ENCODE data around the gene SHISA6. TPM values are rescaled to one million over a fixed set of nuclear protein-coding genes. Genes with fewer than 3 reads are reported as not detected.

Gene SHISA6
- total RNA-seq, 1 experiment from 2014 or later: 2.9 TPM

GRCh38 chr17:11353601-11354000 is 112.6 kb downstream of the SHISA6 start:
- Histone ChIP-seq H2BK12ac (ENCODE audit: insufficient read length, low read depth, low read length) (no peak overlapping the region), H4K20me1 (ENCODE audit: control insufficient read depth, insufficient read depth, insufficient read length) (no peaks in the 10 kb centered on the region), H3K14ac (ENCODE audit: insufficient read depth, low read length) (no peak overlapping the region), H4K8ac (replicated peaks; ENCODE audit: insufficient read length, low read depth, low read length) (no peak overlapping the region), H3K23me2 (ENCODE audit: insufficient read length, low read depth, low read length, poor library complexity, severe bottlenecking) (no peaks in the 10 kb centered on the region), H3K4me2 (ENCODE audit: insufficient read depth, insufficient read length, low read length) (no peak overlapping the region), H2BK15ac (ENCODE audit: low read depth, low read length) (no peak overlapping the region), H3K27me3 (ENCODE audit: insufficient read depth, low read length) (no peaks in the 10 kb centered on the region), H3K27ac (ENCODE audit: insufficient read length, low read depth, low read length) (no peak overlapping the region), H4K5ac (ENCODE audit: insufficient read length, low read depth, low read length) (no peak overlapping the region), H2BK20ac (ENCODE audit: low read depth, low read length, poor library complexity, severe bottlenecking) (no peak overlapping the region), H4K91ac (ENCODE audit: insufficient read length, low read depth, low read length) (no peak overlapping the region), H3K9ac (ENCODE audit: extremely low read depth, insufficient read length, low read length) (no peak overlapping the region), H3K4me1 (ENCODE audit: insufficient read depth, low read length) (no peaks in the 10 kb centered on the region), H2AK5ac (ENCODE audit: insufficient read length, low read length) (no peak overlapping the region), H3K4ac (ENCODE audit: low read depth, low read length) (no peak overlapping the region), H2AFZ (ENCODE audit: low read length) (no peak overlapping the region), H3T11ph (ENCODE audit: low read length) (no peak overlapping the region), H2BK5ac (ENCODE audit: insufficient read length, low read length) (no peak overlapping the region), H3K18ac (ENCODE audit: insufficient read length, low read depth, low read length) (no peak overlapping the region), H3K56ac (ENCODE audit: insufficient read length, low read depth, low read length) (no peak overlapping the region), H3K79me2 (ENCODE audit: insufficient read depth, low read length) (no peaks in the 10 kb centered on the region), H3K79me1 (ENCODE audit: insufficient read depth, low read depth, low read length, poor library complexity, severe bottlenecking) (no peaks in the 10 kb centered on the region), H2BK120ac (ENCODE audit: low read depth, low read length, poor library complexity, severe bottlenecking) (no peak overlapping the region), H3K9me3 (ENCODE audit: control insufficient read depth, low read depth, low read length) (no peaks in the 10 kb centered on the region), H3K23ac (ENCODE audit: insufficient read length, low read depth, low read length) (no peak overlapping the region)
- Mint-ChIP-seq H3K9me3 (no peaks in the 10 kb centered on the region), H3K27ac (peak overlapping the region in 1 of 3 experiments; percentile 67; a peak in 1 of 7 replicates), H3K4me3 (no peak overlapping the region), H3K27me3 (ENCODE audit: low read depth) (no peaks in the 10 kb centered on the region), H3K4me1 (no peaks in the 10 kb centered on the region), H3K36me3 (ENCODE audit: insufficient read depth in 1 of 3, low read depth in 3 of 3) (no peaks in the 10 kb centered on the region)
- no CpG with 5 or more reads among the region's 5 CpGs for WGBS (ENCODE audit: extremely low coverage, insufficient read length, low lambda C conversion rate)
- DNase-seq: no peak
- no peak for TF ChIP-seq CTCF (conservative IDR thresholded peaks at IDR 0.05)
